ENCODE results near the gene VPS25. TPM values are rescaled to one million over a fixed set of nuclear protein-coding genes. Genes with fewer than 3 reads are reported as not detected.

VPS25 gene
- total and polyA plus RNA-seq, 9 of the 15 experiments (the other 6 are each of a cell fraction or from before 2014, with no cell fraction given), result 123 to 352 (median 180) TPM

DNA sequence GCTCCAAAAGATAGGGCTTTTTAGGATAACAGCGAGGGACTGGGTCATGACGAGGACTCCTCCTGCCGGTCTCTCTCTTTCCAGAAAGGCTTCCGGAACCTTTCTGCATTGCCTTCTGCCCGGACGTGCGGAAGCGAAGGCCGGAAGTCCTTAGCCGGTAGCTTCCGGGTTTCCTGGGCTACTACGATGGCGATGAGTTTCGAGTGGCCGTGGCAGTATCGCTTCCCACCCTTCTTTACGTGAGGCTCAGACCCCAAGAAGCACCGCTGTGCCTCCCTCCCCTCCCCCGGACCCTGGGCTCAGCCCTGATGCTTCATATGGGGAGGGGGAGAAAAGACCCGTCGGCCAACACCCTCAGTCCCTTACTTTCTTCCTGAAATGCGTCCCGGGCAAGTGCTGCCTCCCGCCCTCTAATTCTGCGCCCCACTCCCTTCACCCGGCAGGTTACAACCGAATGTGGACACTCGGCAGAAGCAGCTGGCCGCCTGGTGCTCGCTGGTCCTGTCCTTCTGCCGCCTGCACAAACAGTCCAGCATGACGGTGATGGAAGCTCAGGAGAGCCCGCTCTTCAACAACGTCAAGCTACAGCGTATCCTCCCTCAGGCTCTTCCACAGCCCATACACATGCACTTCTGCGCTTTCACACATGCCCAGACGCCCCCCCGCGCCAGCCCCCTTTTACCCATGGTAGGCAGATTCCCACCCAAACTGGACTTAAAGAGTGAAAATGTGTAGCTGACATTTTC lies at the start of gene VPS25 (continued):
- peak; percentile 93 for TF ChIP-seq POLR2B (IDR thresholded peaks at IDR 0.05; ENCODE audit: low read depth, partially characterized antibody)
- TF ChIP-seq BRD9 (IDR thresholded peaks at IDR 0.05; ENCODE audit: low read depth, partially characterized antibody), result no peak
- TF ChIP-seq, protein P1, sequence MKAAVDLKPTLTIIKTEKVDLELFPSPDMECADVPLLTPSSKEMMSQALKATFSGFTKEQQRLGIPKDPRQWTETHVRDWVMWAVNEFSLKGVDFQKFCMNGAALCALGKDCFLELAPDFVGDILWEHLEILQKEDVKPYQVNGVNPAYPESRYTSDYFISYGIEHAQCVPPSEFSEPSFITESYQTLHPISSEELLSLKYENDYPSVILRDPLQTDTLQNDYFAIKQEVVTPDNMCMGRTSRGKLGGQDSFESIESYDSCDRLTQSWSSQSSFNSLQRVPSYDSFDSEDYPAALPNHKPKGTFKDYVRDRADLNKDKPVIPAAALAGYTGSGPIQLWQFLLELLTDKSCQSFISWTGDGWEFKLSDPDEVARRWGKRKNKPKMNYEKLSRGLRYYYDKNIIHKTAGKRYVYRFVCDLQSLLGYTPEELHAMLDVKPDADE (conservative IDR thresholded peaks at IDR 0.05; ENCODE audit: control insufficient read depth, low read depth, low read length), result no peak; the same call in 1 of the 2 replicates
- no peak for TF ChIP-seq PCBP2 (IDR thresholded peaks at IDR 0.05; ENCODE audit: low read depth, low read length, poor library complexity, severe bottlenecking)
- TF ChIP-seq, protein P2, sequence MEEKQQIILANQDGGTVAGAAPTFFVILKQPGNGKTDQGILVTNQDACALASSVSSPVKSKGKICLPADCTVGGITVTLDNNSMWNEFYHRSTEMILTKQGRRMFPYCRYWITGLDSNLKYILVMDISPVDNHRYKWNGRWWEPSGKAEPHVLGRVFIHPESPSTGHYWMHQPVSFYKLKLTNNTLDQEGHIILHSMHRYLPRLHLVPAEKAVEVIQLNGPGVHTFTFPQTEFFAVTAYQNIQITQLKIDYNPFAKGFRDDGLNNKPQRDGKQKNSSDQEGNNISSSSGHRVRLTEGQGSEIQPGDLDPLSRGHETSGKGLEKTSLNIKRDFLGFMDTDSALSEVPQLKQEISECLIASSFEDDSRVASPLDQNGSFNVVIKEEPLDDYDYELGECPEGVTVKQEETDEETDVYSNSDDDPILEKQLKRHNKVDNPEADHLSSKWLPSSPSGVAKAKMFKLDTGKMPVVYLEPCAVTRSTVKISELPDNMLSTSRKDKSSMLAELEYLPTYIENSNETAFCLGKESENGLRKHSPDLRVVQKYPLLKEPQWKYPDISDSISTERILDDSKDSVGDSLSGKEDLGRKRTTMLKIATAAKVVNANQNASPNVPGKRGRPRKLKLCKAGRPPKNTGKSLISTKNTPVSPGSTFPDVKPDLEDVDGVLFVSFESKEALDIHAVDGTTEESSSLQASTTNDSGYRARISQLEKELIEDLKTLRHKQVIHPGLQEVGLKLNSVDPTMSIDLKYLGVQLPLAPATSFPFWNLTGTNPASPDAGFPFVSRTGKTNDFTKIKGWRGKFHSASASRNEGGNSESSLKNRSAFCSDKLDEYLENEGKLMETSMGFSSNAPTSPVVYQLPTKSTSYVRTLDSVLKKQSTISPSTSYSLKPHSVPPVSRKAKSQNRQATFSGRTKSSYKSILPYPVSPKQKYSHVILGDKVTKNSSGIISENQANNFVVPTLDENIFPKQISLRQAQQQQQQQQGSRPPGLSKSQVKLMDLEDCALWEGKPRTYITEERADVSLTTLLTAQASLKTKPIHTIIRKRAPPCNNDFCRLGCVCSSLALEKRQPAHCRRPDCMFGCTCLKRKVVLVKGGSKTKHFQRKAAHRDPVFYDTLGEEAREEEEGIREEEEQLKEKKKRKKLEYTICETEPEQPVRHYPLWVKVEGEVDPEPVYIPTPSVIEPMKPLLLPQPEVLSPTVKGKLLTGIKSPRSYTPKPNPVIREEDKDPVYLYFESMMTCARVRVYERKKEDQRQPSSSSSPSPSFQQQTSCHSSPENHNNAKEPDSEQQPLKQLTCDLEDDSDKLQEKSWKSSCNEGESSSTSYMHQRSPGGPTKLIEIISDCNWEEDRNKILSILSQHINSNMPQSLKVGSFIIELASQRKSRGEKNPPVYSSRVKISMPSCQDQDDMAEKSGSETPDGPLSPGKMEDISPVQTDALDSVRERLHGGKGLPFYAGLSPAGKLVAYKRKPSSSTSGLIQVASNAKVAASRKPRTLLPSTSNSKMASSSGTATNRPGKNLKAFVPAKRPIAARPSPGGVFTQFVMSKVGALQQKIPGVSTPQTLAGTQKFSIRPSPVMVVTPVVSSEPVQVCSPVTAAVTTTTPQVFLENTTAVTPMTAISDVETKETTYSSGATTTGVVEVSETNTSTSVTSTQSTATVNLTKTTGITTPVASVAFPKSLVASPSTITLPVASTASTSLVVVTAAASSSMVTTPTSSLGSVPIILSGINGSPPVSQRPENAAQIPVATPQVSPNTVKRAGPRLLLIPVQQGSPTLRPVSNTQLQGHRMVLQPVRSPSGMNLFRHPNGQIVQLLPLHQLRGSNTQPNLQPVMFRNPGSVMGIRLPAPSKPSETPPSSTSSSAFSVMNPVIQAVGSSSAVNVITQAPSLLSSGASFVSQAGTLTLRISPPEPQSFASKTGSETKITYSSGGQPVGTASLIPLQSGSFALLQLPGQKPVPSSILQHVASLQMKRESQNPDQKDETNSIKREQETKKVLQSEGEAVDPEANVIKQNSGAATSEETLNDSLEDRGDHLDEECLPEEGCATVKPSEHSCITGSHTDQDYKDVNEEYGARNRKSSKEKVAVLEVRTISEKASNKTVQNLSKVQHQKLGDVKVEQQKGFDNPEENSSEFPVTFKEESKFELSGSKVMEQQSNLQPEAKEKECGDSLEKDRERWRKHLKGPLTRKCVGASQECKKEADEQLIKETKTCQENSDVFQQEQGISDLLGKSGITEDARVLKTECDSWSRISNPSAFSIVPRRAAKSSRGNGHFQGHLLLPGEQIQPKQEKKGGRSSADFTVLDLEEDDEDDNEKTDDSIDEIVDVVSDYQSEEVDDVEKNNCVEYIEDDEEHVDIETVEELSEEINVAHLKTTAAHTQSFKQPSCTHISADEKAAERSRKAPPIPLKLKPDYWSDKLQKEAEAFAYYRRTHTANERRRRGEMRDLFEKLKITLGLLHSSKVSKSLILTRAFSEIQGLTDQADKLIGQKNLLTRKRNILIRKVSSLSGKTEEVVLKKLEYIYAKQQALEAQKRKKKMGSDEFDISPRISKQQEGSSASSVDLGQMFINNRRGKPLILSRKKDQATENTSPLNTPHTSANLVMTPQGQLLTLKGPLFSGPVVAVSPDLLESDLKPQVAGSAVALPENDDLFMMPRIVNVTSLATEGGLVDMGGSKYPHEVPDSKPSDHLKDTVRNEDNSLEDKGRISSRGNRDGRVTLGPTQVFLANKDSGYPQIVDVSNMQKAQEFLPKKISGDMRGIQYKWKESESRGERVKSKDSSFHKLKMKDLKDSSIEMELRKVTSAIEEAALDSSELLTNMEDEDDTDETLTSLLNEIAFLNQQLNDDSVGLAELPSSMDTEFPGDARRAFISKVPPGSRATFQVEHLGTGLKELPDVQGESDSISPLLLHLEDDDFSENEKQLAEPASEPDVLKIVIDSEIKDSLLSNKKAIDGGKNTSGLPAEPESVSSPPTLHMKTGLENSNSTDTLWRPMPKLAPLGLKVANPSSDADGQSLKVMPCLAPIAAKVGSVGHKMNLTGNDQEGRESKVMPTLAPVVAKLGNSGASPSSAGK (IDR thresholded peaks at IDR 0.05), result no peak
- TF ChIP-seq CBX2 (IDR thresholded peaks at IDR 0.05; ENCODE audit: insufficient read depth, low read length, poor library complexity, severe bottlenecking), result no peak
- TF ChIP-seq ZNF785 (CRISPR knock-in tag; IDR thresholded peaks at IDR 0.05), result no peak
- TF ChIP-seq, protein P3, sequence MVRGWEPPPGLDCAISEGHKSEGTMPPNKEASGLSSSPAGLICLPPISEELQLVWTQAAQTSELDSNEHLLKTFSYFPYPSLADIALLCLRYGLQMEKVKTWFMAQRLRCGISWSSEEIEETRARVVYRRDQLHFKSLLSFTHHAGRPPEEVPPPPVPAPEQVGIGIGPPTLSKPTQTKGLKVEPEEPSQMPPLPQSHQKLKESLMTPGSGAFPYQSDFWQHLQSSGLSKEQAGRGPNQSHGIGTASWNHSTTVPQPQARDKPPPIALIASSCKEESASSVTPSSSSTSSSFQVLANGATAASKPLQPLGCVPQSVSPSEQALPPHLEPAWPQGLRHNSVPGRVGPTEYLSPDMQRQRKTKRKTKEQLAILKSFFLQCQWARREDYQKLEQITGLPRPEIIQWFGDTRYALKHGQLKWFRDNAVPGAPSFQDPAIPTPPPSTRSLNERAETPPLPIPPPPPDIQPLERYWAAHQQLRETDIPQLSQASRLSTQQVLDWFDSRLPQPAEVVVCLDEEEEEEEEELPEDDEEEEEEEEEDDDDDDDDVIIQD (CRISPR knock-in tag; IDR thresholded peaks at IDR 0.05), result no peak
- no peak for TF ChIP-seq ZNF444 (CRISPR knock-in tag; IDR thresholded peaks at IDR 0.05)
- TF ChIP-seq EWSR1 (IDR thresholded peaks at IDR 0.05; ENCODE audit: borderline replicate concordance, low read depth, partially characterized antibody), result no peak
- no peak for TF ChIP-seq ZZZ3 (IDR thresholded peaks at IDR 0.05)
- TF ChIP-seq SMARCC2 (IDR thresholded peaks at IDR 0.05; ENCODE audit: low read depth), result no peak
- TF ChIP-seq ZNF212 (CRISPR knock-in tag; IDR thresholded peaks at IDR 0.05), result no peak
